Measurements from ENCODE around the gene CACNA1I.

GRCh38 chr22:39535831-39536449 is 34.6 kb upstream of the CACNA1I start:
- TF ChIP-seq, protein P1, sequence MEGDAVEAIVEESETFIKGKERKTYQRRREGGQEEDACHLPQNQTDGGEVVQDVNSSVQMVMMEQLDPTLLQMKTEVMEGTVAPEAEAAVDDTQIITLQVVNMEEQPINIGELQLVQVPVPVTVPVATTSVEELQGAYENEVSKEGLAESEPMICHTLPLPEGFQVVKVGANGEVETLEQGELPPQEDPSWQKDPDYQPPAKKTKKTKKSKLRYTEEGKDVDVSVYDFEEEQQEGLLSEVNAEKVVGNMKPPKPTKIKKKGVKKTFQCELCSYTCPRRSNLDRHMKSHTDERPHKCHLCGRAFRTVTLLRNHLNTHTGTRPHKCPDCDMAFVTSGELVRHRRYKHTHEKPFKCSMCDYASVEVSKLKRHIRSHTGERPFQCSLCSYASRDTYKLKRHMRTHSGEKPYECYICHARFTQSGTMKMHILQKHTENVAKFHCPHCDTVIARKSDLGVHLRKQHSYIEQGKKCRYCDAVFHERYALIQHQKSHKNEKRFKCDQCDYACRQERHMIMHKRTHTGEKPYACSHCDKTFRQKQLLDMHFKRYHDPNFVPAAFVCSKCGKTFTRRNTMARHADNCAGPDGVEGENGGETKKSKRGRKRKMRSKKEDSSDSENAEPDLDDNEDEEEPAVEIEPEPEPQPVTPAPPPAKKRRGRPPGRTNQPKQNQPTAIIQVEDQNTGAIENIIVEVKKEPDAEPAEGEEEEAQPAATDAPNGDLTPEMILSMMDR (IDR thresholded peaks at IDR 0.05) = no peak
- TF ChIP-seq POLR2A (IDR thresholded peaks at IDR 0.05) = no peak
